ENCODE results near the gene IL11RA. TPM values are rescaled to one million over a fixed set of nuclear protein-coding genes. Genes with fewer than 3 reads are reported as not detected.

Gene IL11RA
- total and polyA plus RNA-seq, 9 of the 15 experiments (the other 6 are each of a cell fraction or from before 2014, with no cell fraction given) = 0.11 to 5.8 (median 2.8) TPM

DNA sequence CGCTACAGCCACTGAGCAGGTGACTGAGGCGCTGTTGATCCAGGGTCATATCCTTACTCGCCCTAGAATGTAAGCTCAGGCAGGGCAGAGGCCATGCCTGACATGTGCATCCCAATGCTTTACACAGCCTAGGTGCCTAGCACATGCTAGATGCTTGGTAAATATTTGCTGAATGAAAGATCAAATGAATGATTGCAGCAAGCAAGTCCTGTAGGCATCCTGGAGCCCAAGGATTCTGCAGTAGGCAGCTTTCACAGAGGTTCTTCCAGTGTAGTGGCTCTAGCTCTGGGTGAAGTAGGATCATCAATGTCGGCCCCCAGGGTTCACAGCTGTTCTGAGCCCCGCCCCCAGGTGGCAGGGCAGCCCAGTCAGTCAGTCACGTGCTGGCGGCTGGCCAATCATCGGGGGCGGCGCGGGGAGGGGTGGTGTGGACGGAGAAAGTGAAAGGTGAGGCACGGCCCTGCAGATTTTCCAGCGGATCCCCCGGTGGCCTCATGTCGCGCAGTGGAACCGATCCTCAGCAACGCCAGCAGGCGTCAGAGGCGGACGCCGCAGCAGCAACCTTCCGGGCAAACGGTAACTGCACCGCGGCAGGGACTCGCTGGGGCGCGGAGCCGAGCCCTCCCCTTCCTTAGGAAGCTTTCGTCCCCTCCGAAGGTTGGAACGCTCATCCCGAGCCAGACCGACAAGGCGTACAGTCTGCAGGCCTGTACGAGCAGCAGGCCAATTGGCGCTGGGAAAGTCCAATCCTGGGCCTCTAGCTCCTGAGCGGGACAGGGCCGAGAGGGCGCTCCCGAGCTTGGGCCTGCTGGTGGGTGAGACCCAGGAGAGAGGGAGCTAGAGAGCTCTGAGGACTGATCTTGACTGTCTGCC lies 5.5 kb upstream of the IL11RA start, which contains the start of gene GALT (continued):
- no peak for TF ChIP-seq CBX2 (IDR thresholded peaks at IDR 0.05; ENCODE audit: insufficient read depth, low read length, poor library complexity, severe bottlenecking)
- TF ChIP-seq HDAC2 (IDR thresholded peaks at IDR 0.05) = no peak
- no peak for TF ChIP-seq ZBTB43 (CRISPR knock-in tag; IDR thresholded peaks at IDR 0.05)
- TF ChIP-seq KAT7 (CRISPR knock-in tag; IDR thresholded peaks at IDR 0.05; ENCODE audit: borderline replicate concordance) = no peak
- no peak for TF ChIP-seq THAP7 (CRISPR knock-in tag; IDR thresholded peaks at IDR 0.05)
- TF ChIP-seq, protein P1, sequence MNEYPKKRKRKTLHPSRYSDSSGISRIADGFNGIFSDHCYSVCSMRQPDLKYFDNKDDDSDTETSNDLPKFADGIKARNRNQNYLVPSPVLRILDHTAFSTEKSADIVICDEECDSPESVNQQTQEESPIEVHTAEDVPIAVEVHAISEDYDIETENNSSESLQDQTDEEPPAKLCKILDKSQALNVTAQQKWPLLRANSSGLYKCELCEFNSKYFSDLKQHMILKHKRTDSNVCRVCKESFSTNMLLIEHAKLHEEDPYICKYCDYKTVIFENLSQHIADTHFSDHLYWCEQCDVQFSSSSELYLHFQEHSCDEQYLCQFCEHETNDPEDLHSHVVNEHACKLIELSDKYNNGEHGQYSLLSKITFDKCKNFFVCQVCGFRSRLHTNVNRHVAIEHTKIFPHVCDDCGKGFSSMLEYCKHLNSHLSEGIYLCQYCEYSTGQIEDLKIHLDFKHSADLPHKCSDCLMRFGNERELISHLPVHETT (CRISPR knock-in tag; conservative IDR thresholded peaks at IDR 0.05 in 1 of 2, IDR thresholded peaks at IDR 0.05 in 1 of 2) = no peak
- TF ChIP-seq THRAP3 (IDR thresholded peaks at IDR 0.05; ENCODE audit: borderline replicate concordance) = no peak
- no peak for TF ChIP-seq ZNF354B (CRISPR knock-in tag; IDR thresholded peaks at IDR 0.05)
- TF ChIP-seq KLF13 (tag; IDR thresholded peaks at IDR 0.05; ENCODE audit: borderline replicate concordance, low read depth) = no peak
- TF ChIP-seq STAG1 (CRISPR knock-in tag; IDR thresholded peaks at IDR 0.05; ENCODE audit: borderline replicate concordance) = no peak
- TF ChIP-seq ZBTB1 (CRISPR knock-in tag; IDR thresholded peaks at IDR 0.05; ENCODE audit: borderline replicate concordance, low read depth) = no peak
- TF ChIP-seq CGGBP1 (CRISPR knock-in tag; IDR thresholded peaks at IDR 0.05) = no peak
- no peak for TF ChIP-seq PCBP2 (IDR thresholded peaks at IDR 0.05; ENCODE audit: low read depth, low read length, poor library complexity, severe bottlenecking)
- TF ChIP-seq ZFP1 (CRISPR knock-in tag; IDR thresholded peaks at IDR 0.05) = no peak
- peak; percentile 69 for TF ChIP-seq L3MBTL2 (IDR thresholded peaks at IDR 0.05)
- TF ChIP-seq ZNF311 (CRISPR knock-in tag; IDR thresholded peaks at IDR 0.05) = no peak
- peak; percentile 39 for TF ChIP-seq MEIS2 (IDR thresholded peaks at IDR 0.05; ENCODE audit: partially characterized antibody)
- 0 out of 2 replicates have a peak, but pooled peaks have one; percentile 35 for TF ChIP-seq GABPA (tag; conservative IDR thresholded peaks at IDR 0.05; ENCODE audit: low read depth)
- TF ChIP-seq POU5F1 (IDR thresholded peaks at IDR 0.05; ENCODE audit: borderline replicate concordance, low read depth, low read length, partially characterized antibody) = no peak
- TF ChIP-seq, protein P2, sequence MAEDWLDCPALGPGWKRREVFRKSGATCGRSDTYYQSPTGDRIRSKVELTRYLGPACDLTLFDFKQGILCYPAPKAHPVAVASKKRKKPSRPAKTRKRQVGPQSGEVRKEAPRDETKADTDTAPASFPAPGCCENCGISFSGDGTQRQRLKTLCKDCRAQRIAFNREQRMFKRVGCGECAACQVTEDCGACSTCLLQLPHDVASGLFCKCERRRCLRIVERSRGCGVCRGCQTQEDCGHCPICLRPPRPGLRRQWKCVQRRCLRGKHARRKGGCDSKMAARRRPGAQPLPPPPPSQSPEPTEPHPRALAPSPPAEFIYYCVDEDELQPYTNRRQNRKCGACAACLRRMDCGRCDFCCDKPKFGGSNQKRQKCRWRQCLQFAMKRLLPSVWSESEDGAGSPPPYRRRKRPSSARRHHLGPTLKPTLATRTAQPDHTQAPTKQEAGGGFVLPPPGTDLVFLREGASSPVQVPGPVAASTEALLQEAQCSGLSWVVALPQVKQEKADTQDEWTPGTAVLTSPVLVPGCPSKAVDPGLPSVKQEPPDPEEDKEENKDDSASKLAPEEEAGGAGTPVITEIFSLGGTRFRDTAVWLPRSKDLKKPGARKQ (CRISPR knock-in tag; IDR thresholded peaks at IDR 0.05) = no peak
- no peak for TF ChIP-seq ZEB2 (IDR thresholded peaks at IDR 0.05)
- TF ChIP-seq ZNF778 (CRISPR knock-in tag; IDR thresholded peaks at IDR 0.05) = no peak
